H9 (cell line): ENCODE results near the gene BFSP1. TPM values are rescaled to one million over a fixed set of nuclear protein-coding genes. Genes with fewer than 3 reads are reported as not detected.

Experiments used
- DNase-seq: peaks from one replicate; pipeline ENCODE4 v3.0.0-alpha.2; 2017
- H2AFZ ChIP-seq: one replicate; pipeline ENCODE4 v1.6.1; 2013; ENCODE audit warnings: mild to moderate bottlenecking, low read length, control low read depth, moderate library complexity
- H2AK5ac ChIP-seq: 2 replicates; pipeline ENCODE4 v1.6.1; 2013; ENCODE audit warnings: low read length, control low read depth, mixed read lengths; ENCODE audit not compliant: insufficient read length
- H2BK120ac ChIP-seq: one replicate; pipeline ENCODE4 v1.6.1; 2013; ENCODE audit warnings: low read depth, mild to moderate bottlenecking, low read length, control low read depth, inconsistent platforms; ENCODE audit not compliant: poor library complexity, severe bottlenecking
- H2BK12ac ChIP-seq: 2 replicates; pipeline ENCODE4 v1.6.1; 2013; ENCODE audit warnings: low read length, control low read depth, mixed read lengths, low read depth; ENCODE audit not compliant: insufficient read length
- H2BK15ac ChIP-seq: 2 replicates; pipeline ENCODE4 v1.6.1; 2013; ENCODE audit warnings: low read depth, low read length, control low read depth
- H2BK20ac ChIP-seq: one replicate; pipeline ENCODE4 v1.6.1; 2013; ENCODE audit warnings: low read depth, mild to moderate bottlenecking, low read length, control low read depth, inconsistent platforms; ENCODE audit not compliant: poor library complexity, severe bottlenecking
- H2BK5ac ChIP-seq: 2 replicates; pipeline ENCODE4 v1.6.1; 2013; ENCODE audit warnings: low read length, control low read depth, mixed read lengths; ENCODE audit not compliant: insufficient read length
- H3K14ac ChIP-seq: 2 replicates; pipeline ENCODE4 v1.6.1; 2013; ENCODE audit warnings: low read length, control low read depth; ENCODE audit not compliant: insufficient read depth
- H3K18ac ChIP-seq: 2 replicates; pipeline ENCODE4 v1.6.1; 2013; ENCODE audit warnings: low read depth, mild to moderate bottlenecking, mixed read lengths, low read length, control low read depth; ENCODE audit not compliant: insufficient read length
- H3K23ac ChIP-seq: 2 replicates; pipeline ENCODE4 v1.6.1; 2013; ENCODE audit warnings: low read length, control low read depth, mixed read lengths, low read depth; ENCODE audit not compliant: insufficient read length
- H3K23me2 ChIP-seq: 2 replicates; pipeline ENCODE4 v1.6.1; 2013; ENCODE audit warnings: low read depth, mild to moderate bottlenecking, mixed read lengths, low read length, control low read depth; ENCODE audit not compliant: insufficient read length, poor library complexity, severe bottlenecking
- H3K27ac ChIP-seq: 2 replicates; pipeline ENCODE4 v1.5.1; 2013; ENCODE audit warnings: low read length, control low read depth, mixed read lengths, low read depth; ENCODE audit not compliant: insufficient read length
- H3K27me3 ChIP-seq: 2 replicates; pipeline ENCODE4 v1.6.1; 2013; ENCODE audit warnings: low read length, control low read depth, inconsistent platforms; ENCODE audit not compliant: insufficient read depth
- H3K4ac ChIP-seq: 2 replicates; pipeline ENCODE4 v1.6.1; 2013; ENCODE audit warnings: low read depth, mild to moderate bottlenecking, control low read depth, inconsistent platforms, low read length, moderate library complexity
- H3K4me1 ChIP-seq: 2 replicates; pipeline ENCODE4 v1.6.1; 2013; ENCODE audit warnings: low read length, control low read depth, inconsistent platforms; ENCODE audit not compliant: insufficient read depth
- H3K4me2 ChIP-seq: 2 replicates; pipeline ENCODE4 v1.6.1; 2013; ENCODE audit warnings: low read length, control low read depth, mixed read lengths; ENCODE audit not compliant: insufficient read length, insufficient read depth
- H3K56ac ChIP-seq: 2 replicates; pipeline ENCODE4 v1.6.1; 2013; ENCODE audit warnings: low read depth, mild to moderate bottlenecking, mixed read lengths, low read length, control low read depth; ENCODE audit not compliant: insufficient read length
- H3K79me1 ChIP-seq: 2 replicates; pipeline ENCODE4 v1.6.1; 2013; ENCODE audit warnings: low read depth, mild to moderate bottlenecking, moderate library complexity, low read length, control low read depth, inconsistent platforms; ENCODE audit not compliant: insufficient read depth, poor library complexity, severe bottlenecking
- H3K79me2 ChIP-seq: 2 replicates; pipeline ENCODE4 v1.6.1; 2013; ENCODE audit warnings: low read length, control low read depth, inconsistent platforms; ENCODE audit not compliant: insufficient read depth
- H3K9ac ChIP-seq: 2 replicates; pipeline ENCODE4 v1.6.1; 2013; ENCODE audit warnings: low read length, control low read depth, mixed read lengths; ENCODE audit not compliant: insufficient read length; ENCODE audit errors: extremely low read depth
- H3K9me3 ChIP-seq: one replicate; pipeline ENCODE4 v1.6.1; 2013; ENCODE audit warnings: low read depth, low read length, inconsistent platforms; ENCODE audit not compliant: control insufficient read depth
- H3T11ph ChIP-seq: one replicate; pipeline ENCODE4 v1.6.1; 2013; ENCODE audit warnings: mild to moderate bottlenecking, low read length, control low read depth, inconsistent platforms
- H4K20me1 ChIP-seq: one replicate; pipeline ENCODE4 v1.6.1; 2013; ENCODE audit not compliant: control insufficient read depth, insufficient read length, insufficient read depth
- H4K5ac ChIP-seq: 2 replicates; pipeline ENCODE4 v1.6.1; 2013; ENCODE audit warnings: low read depth, mild to moderate bottlenecking, mixed read lengths, low read length, control low read depth; ENCODE audit not compliant: insufficient read length
- H4K8ac ChIP-seq: replicated peaks from 2 replicates; pipeline ENCODE4 v1.6.1; 2013; ENCODE audit warnings: low read length, control low read depth, mixed read lengths, low read depth; ENCODE audit not compliant: insufficient read length
- H4K91ac ChIP-seq: 2 replicates; pipeline ENCODE4 v1.6.1; 2013; ENCODE audit warnings: low read depth, mild to moderate bottlenecking, moderate library complexity, mixed read lengths, low read length, control low read depth; ENCODE audit not compliant: insufficient read length
- H3K27ac Mint-ChIP-seq, 3 experiments: 2 replicates in 2 of 3; 3 replicates in 1 of 3; pipeline ENCODE4 v1.8.0; 2020 to 2021; ENCODE audit warnings: mixed read lengths in 3 of 3, mild to moderate bottlenecking in 1 of 3, moderate library complexity in 1 of 3
- H3K27me3 Mint-ChIP-seq: 2 replicates; pipeline ENCODE4 v1.8.0; 2021; ENCODE audit warnings: low read depth, mild to moderate bottlenecking, moderate library complexity, mixed read lengths
- H3K36me3 Mint-ChIP-seq, 3 experiments: 2 replicates in 2 of 3; 3 replicates in 1 of 3; pipeline ENCODE4 v1.8.0; 2020 to 2021; ENCODE audit warnings: low read depth in 3 of 3, mixed read lengths in 3 of 3; ENCODE audit not compliant: insufficient read depth in 1 of 3
- H3K4me1 Mint-ChIP-seq, 2 experiments: 2 replicates each; pipeline ENCODE4 v1.8.0; 2020; ENCODE audit warnings: mixed read lengths in 2 of 2
- H3K4me3 Mint-ChIP-seq, 2 experiments: 2 replicates in 1 of 2; 3 replicates in 1 of 2; pipeline ENCODE4 v1.8.0; 2020 to 2021; ENCODE audit warnings: mild to moderate bottlenecking in 2 of 2, mixed read lengths in 2 of 2, moderate library complexity in 1 of 2
- H3K9me3 Mint-ChIP-seq, 2 experiments: 2 replicates in 1 of 2; 3 replicates in 1 of 2; pipeline ENCODE4 v1.8.0; 2020; ENCODE audit warnings: mild to moderate bottlenecking in 2 of 2, mixed read lengths in 2 of 2, moderate library complexity in 1 of 2
- CTCF ChIP-seq: fragments of 200-600 bp; sonication (generic); conservative IDR thresholded peaks from 3 replicates; pipeline ENCODE4 v1.8.0; 2021; ENCODE audit warnings: antibody characterized with exemption, mild to moderate bottlenecking
- WGBS: extraction: QIAGEN DNeasy Blood & Tissue Kit; methylation state at CpG from one replicate; pipeline ENCODE4 v1.1.7; 2013; ENCODE audit warnings: missing lambda C conversion rate, low lambda C conversion rate, mixed read lengths; ENCODE audit not compliant: insufficient read length; ENCODE audit errors: extremely low coverage; 5-methylcytosine and 5-hydroxymethylcytosine counted together
- total RNA-seq: library from RNA; stranded (reverse); gene quantifications from 2 replicates; pipeline ENCODE4 v1.2.1, GENCODE V29; 2021

Gene BFSP1
- total RNA-seq, 1 experiment from 2014 or later: 9.4 TPM

GRCh38 chr20:17500826-17501225, 30.4 kb downstream of the BFSP1 start:
- Histone ChIP-seq H4K5ac (no peak overlapping the region), H3K56ac (no peak overlapping the region), H4K91ac (no peak overlapping the region), H3K18ac (no peak overlapping the region), H3K14ac (no peak overlapping the region), H3K27me3 (no peaks in the 10 kb centered on the region; the same call in 1 of the 2 replicates), H4K20me1 (no peaks in the 10 kb centered on the region), H3K9me3 (no peaks in the 10 kb centered on the region), H3T11ph (no peak overlapping the region), H3K23me2 (peaks cover 5% of the 10 kb centered on the region), H2BK5ac (no peak overlapping the region), H3K79me1 (no peaks in the 10 kb centered on the region), H2BK20ac (no peak overlapping the region), H3K23ac (no peak overlapping the region), H2AFZ (no peak overlapping the region), H2AK5ac (no peak overlapping the region), H2BK12ac (no peak overlapping the region), H3K9ac (no peak overlapping the region), H3K4me2 (no peak overlapping the region), H2BK120ac (no peak overlapping the region), H2BK15ac (no peak overlapping the region), H3K4ac (no peak overlapping the region), H3K79me2 (no peaks in the 10 kb centered on the region), H3K27ac (no peak overlapping the region), H3K4me1 (no peaks in the 10 kb centered on the region), H4K8ac (no peak overlapping the region)
- WGBS: no CpG with 5 or more reads among the region's 7 CpGs
- Mint-ChIP-seq H3K27ac (peak overlapping the region in 1 of 3 experiments; percentile 10; a peak in 1 of 7 replicates), H3K9me3 (no peaks in the 10 kb centered on the region), H3K4me3 (no peak overlapping the region), H3K36me3 (no peaks in the 10 kb centered on the region), H3K27me3 (peaks cover 5% of the 10 kb centered on the region), H3K4me1 (peaks cover 14 to 23% of the 10 kb centered on the region in 2 experiments)
- DNase-seq: peak; percentile 14
- TF ChIP-seq CTCF: no peak
